ENCODE results near the gene GRIK2. TPM values are rescaled to one million over a fixed set of nuclear protein-coding genes. Genes with fewer than 3 reads are reported as not detected.

GRIK2 gene
- total RNA-seq, 1 donor from 2014 or later = 2.8 TPM

GRCh38 chr6:101434601-101435000, 41.1 kb downstream of the GRIK2 start:
- Mint-ChIP-seq H3K27me3 (ENCODE audit: unreplicated experiment) (no peaks in the 10 kb centered on the region), H3K4me3 (ENCODE audit: unreplicated experiment) (no peak overlapping the region), H3K27ac (ENCODE audit: unreplicated experiment) (no peak overlapping the region), H3K9me3 (ENCODE audit: unreplicated experiment) (no peaks in the 10 kb centered on the region), H3K36me3 (ENCODE audit: low read depth, unreplicated experiment) (no peaks in the 10 kb centered on the region), H3K4me1 (ENCODE audit: unreplicated experiment) (no peaks in the 10 kb centered on the region)
- no peak for DNase-seq (ENCODE audit: low spot score)
- TF ChIP-seq, protein P1, sequence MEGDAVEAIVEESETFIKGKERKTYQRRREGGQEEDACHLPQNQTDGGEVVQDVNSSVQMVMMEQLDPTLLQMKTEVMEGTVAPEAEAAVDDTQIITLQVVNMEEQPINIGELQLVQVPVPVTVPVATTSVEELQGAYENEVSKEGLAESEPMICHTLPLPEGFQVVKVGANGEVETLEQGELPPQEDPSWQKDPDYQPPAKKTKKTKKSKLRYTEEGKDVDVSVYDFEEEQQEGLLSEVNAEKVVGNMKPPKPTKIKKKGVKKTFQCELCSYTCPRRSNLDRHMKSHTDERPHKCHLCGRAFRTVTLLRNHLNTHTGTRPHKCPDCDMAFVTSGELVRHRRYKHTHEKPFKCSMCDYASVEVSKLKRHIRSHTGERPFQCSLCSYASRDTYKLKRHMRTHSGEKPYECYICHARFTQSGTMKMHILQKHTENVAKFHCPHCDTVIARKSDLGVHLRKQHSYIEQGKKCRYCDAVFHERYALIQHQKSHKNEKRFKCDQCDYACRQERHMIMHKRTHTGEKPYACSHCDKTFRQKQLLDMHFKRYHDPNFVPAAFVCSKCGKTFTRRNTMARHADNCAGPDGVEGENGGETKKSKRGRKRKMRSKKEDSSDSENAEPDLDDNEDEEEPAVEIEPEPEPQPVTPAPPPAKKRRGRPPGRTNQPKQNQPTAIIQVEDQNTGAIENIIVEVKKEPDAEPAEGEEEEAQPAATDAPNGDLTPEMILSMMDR (IDR thresholded peaks at IDR 0.05; ENCODE audit: unreplicated experiment) = no peak

GRCh38 chr6:101435038-101435437, 41.5 kb downstream of the GRIK2 start:
- H3K27me3 Mint-ChIP-seq (ENCODE audit: unreplicated experiment) = no peaks in the 10 kb centered on the region

GRCh38 chr6:101439790-101440189, 46.3 kb downstream of the GRIK2 start:
- Mint-ChIP-seq H3K27me3 (ENCODE audit: unreplicated experiment) (no peaks in the 10 kb centered on the region), H3K4me1 (ENCODE audit: unreplicated experiment) (peaks cover 8% of the 10 kb centered on the region), H3K36me3 (ENCODE audit: low read depth, unreplicated experiment) (no peaks in the 10 kb centered on the region), H3K4me3 (ENCODE audit: unreplicated experiment) (no peak overlapping the region), H3K27ac (ENCODE audit: unreplicated experiment) (no peak overlapping the region), H3K9me3 (ENCODE audit: unreplicated experiment) (no peaks in the 10 kb centered on the region)
- TF ChIP-seq, protein P1 (IDR thresholded peaks at IDR 0.05; ENCODE audit: unreplicated experiment) = no peak
- DNase-seq (ENCODE audit: low spot score) = no peak

More at GRCh38 chr6:101435038-101435437, 41.5 kb downstream of the GRIK2 start:
- no peaks in the 10 kb centered on the region for H3K36me3 Mint-ChIP-seq (ENCODE audit: low read depth, unreplicated experiment)
- no peaks in the 10 kb centered on the region for H3K4me1 Mint-ChIP-seq (ENCODE audit: unreplicated experiment)
- no peak overlapping the region for H3K4me3 Mint-ChIP-seq (ENCODE audit: unreplicated experiment)
- no peak for DNase-seq (ENCODE audit: low spot score)
- no peak overlapping the region for H3K27ac Mint-ChIP-seq (ENCODE audit: unreplicated experiment)
- no peaks in the 10 kb centered on the region for H3K9me3 Mint-ChIP-seq (ENCODE audit: unreplicated experiment)
- TF ChIP-seq, protein P1 (IDR thresholded peaks at IDR 0.05; ENCODE audit: unreplicated experiment) = no peak

GRCh38 chr6:101443315-101443714, 49.8 kb downstream of the GRIK2 start:
- H3K36me3 Mint-ChIP-seq (ENCODE audit: low read depth, unreplicated experiment) = no peaks in the 10 kb centered on the region
- H3K4me3 Mint-ChIP-seq (ENCODE audit: unreplicated experiment) = no peak overlapping the region
- H3K27me3 Mint-ChIP-seq (ENCODE audit: unreplicated experiment) = no peaks in the 10 kb centered on the region
- TF ChIP-seq, protein P1 (IDR thresholded peaks at IDR 0.05; ENCODE audit: unreplicated experiment) = no peak
- DNase-seq (ENCODE audit: low spot score) = no peak
- no peaks in the 10 kb centered on the region for H3K9me3 Mint-ChIP-seq (ENCODE audit: unreplicated experiment)
- H3K4me1 Mint-ChIP-seq (ENCODE audit: unreplicated experiment) = peaks cover 8% of the 10 kb centered on the region
- no peak overlapping the region for H3K27ac Mint-ChIP-seq (ENCODE audit: unreplicated experiment)

GRCh38 chr6:101444717-101445116, 51.2 kb downstream of the GRIK2 start:
- no peak for DNase-seq (ENCODE audit: low spot score)
- H3K36me3 Mint-ChIP-seq (ENCODE audit: low read depth, unreplicated experiment) = no peaks in the 10 kb centered on the region
- H3K27me3 Mint-ChIP-seq (ENCODE audit: unreplicated experiment) = no peaks in the 10 kb centered on the region
- TF ChIP-seq, protein P1 (IDR thresholded peaks at IDR 0.05; ENCODE audit: unreplicated experiment) = no peak
- no peaks in the 10 kb centered on the region for H3K9me3 Mint-ChIP-seq (ENCODE audit: unreplicated experiment)
- H3K4me3 Mint-ChIP-seq (ENCODE audit: unreplicated experiment) = no peak overlapping the region
- H3K27ac Mint-ChIP-seq (ENCODE audit: unreplicated experiment) = no peak overlapping the region
- H3K4me1 Mint-ChIP-seq (ENCODE audit: unreplicated experiment) = peaks cover 8% of the 10 kb centered on the region

Measured in endothelial cell (in vitro differentiated cells).